ENCODE measurements around the gene EN1.

- TF ChIP-seq CTCF (conservative IDR thresholded peaks at IDR 0.05): no peak
- TF ChIP-seq EZH2 (IDR thresholded peaks at IDR 0.05; ENCODE audit: low read depth): no peak
Observed at GRCh38 chr2:118875318-118875717, 27.9 kb upstream of the EN1 start.

All from PC-9 (cell line).